ENCODE results near the gene LRP1B. TPM values are rescaled to one million over a fixed set of nuclear protein-coding genes. Genes with fewer than 3 reads are reported as not detected.

Gene LRP1B
- total RNA-seq, 4 donors from 2014 or later, result 0.42 to 0.71 (median 0.65) TPM

- no peaks in the 10 kb centered on the region for H3K4me1 ChIP-seq
- TF ChIP-seq, protein P1, sequence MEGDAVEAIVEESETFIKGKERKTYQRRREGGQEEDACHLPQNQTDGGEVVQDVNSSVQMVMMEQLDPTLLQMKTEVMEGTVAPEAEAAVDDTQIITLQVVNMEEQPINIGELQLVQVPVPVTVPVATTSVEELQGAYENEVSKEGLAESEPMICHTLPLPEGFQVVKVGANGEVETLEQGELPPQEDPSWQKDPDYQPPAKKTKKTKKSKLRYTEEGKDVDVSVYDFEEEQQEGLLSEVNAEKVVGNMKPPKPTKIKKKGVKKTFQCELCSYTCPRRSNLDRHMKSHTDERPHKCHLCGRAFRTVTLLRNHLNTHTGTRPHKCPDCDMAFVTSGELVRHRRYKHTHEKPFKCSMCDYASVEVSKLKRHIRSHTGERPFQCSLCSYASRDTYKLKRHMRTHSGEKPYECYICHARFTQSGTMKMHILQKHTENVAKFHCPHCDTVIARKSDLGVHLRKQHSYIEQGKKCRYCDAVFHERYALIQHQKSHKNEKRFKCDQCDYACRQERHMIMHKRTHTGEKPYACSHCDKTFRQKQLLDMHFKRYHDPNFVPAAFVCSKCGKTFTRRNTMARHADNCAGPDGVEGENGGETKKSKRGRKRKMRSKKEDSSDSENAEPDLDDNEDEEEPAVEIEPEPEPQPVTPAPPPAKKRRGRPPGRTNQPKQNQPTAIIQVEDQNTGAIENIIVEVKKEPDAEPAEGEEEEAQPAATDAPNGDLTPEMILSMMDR (IDR thresholded peaks at IDR 0.05), result no peak
- TF ChIP-seq EP300 (IDR thresholded peaks at IDR 0.05) (no peak), POLR2A (IDR thresholded peaks at IDR 0.05; ENCODE audit: low read depth) (no peak), POLR2AphosphoS5 (IDR thresholded peaks at IDR 0.05) (no peak)
- no peaks in the 10 kb centered on the region for H3K27me3 ChIP-seq
- DNase-seq (ENCODE audit: extremely low spot score), result no peak
- H3K4me3 ChIP-seq, result no peak overlapping the region
- H3K9me3 ChIP-seq, result no peaks in the 10 kb centered on the region
- intact Hi-C loops (cut with DNase I), result no loop called here
- WGBS, result 72% methylated on average over 1 of the region's 1 CpG
- H3K27ac ChIP-seq (replicated peaks in 1 of 4), result no peak overlapping the region
- no peaks in the 10 kb centered on the region for H3K36me3 ChIP-seq
Observed at GRCh38 chr2:141848191-141848590, 282.6 kb downstream of the LRP1B start.

DNA sequence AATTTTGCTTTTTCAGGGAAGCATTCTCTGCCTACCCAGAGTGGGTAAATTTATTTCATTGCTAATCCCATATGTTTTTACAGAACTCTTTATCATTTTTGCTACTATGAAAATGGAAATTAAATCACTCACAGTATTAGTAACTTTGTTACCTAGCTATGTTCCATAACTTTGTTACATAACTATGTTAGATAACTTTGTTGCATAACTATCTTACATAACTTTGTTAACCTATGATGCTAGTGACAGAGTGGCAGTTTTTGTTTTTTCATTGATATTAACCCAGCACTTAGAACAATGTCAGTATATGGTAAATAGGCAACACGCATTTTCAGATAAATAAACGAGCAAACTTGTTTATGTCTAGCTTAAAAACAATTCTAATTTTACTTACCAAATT lies 286.6 kb downstream of the LRP1B start:
- no peak for DNase-seq (ENCODE audit: extremely low spot score)
- no peak for TF ChIP-seq EP300 (IDR thresholded peaks at IDR 0.05)
- TF ChIP-seq POLR2A (IDR thresholded peaks at IDR 0.05; ENCODE audit: low read depth), result no peak
- TF ChIP-seq POLR2AphosphoS5 (IDR thresholded peaks at IDR 0.05), result no peak
- H3K4me1 ChIP-seq, result no peaks in the 10 kb centered on the region
- H3K9me3 ChIP-seq, result no peaks in the 10 kb centered on the region
- H3K27me3 ChIP-seq, result no peaks in the 10 kb centered on the region
- H3K27ac ChIP-seq (replicated peaks in 1 of 4), result no peak overlapping the region
- intact Hi-C loops (cut with DNase I), result no loop called here
- H3K4me3 ChIP-seq, result no peak overlapping the region
- H3K36me3 ChIP-seq, result no peaks in the 10 kb centered on the region
- WGBS, result 90% methylated on average over 2 of the region's 2 CpGs

DNA sequence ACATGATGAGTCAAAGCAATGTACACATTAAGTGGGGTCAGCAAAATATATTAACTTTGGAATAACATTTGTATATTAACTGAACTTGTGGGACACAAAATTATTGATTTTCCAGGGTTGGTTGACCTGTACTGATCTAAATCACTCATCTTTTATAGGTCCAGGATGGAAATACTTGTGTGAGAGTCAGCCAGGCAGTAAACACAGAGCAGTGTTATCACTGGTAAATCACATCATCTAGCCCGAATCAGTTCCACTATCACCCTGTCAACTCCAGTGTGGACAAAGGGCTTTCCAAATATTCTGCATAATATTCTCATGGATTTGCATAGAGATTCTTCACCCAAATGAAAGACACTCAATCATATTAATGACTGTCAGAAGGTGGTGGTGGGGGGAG lies 295.7 kb downstream of the LRP1B start:
- H3K4me1 ChIP-seq, result no peaks in the 10 kb centered on the region
- H3K36me3 ChIP-seq, result no peaks in the 10 kb centered on the region
- DNase-seq (ENCODE audit: extremely low spot score), result no peak
- TF ChIP-seq, protein P1 (IDR thresholded peaks at IDR 0.05), result no peak
- TF ChIP-seq POLR2A (IDR thresholded peaks at IDR 0.05; ENCODE audit: low read depth) (no peak), POLR2AphosphoS5 (IDR thresholded peaks at IDR 0.05) (no peak), EP300 (IDR thresholded peaks at IDR 0.05) (no peak)
- no peaks in the 10 kb centered on the region for H3K9me3 ChIP-seq
- H3K4me3 ChIP-seq, result no peak overlapping the region
- no peaks in the 10 kb centered on the region for H3K27me3 ChIP-seq
- 100% methylated on average over 1 of the region's 1 CpG for WGBS
- H3K27ac ChIP-seq (replicated peaks in 1 of 4), result no peak overlapping the region
- intact Hi-C loops (cut with DNase I), result no loop called here

GRCh38 chr2:141828761-141829160 lies 302.1 kb downstream of the LRP1B start:
- H3K36me3 ChIP-seq, result no peaks in the 10 kb centered on the region
- WGBS, result 96% methylated on average over 6 of the region's 6 CpGs
- intact Hi-C loops (cut with DNase I), result no loop called here
- DNase-seq (ENCODE audit: extremely low spot score), result no peak
- H3K4me3 ChIP-seq, result no peak overlapping the region
- no peaks in the 10 kb centered on the region for H3K4me1 ChIP-seq
- H3K9me3 ChIP-seq, result no peaks in the 10 kb centered on the region
- H3K27ac ChIP-seq (replicated peaks in 1 of 4), result no peak overlapping the region
- no peaks in the 10 kb centered on the region for H3K27me3 ChIP-seq
- TF ChIP-seq POLR2A (IDR thresholded peaks at IDR 0.05; ENCODE audit: low read depth) (no peak), EP300 (IDR thresholded peaks at IDR 0.05) (no peak), POLR2AphosphoS5 (IDR thresholded peaks at IDR 0.05) (no peak)
- TF ChIP-seq, protein P1 (IDR thresholded peaks at IDR 0.05), result no peak

GRCh38 chr2:141824790-141825189 lies 306.0 kb downstream of the LRP1B start:
- 92% methylated on average over 6 of the region's 6 CpGs for WGBS
- no peak overlapping the region for H3K27ac ChIP-seq (replicated peaks in 1 of 4)

More at GRCh38 chr2:141824790-141825189, 306.0 kb downstream of the LRP1B start:
- intact Hi-C loops (cut with DNase I), result no loop called here
- Histone ChIP-seq H3K4me1 (no peaks in the 10 kb centered on the region), H3K36me3 (no peaks in the 10 kb centered on the region), H3K4me3 (no peak overlapping the region), H3K9me3 (no peaks in the 10 kb centered on the region), H3K27me3 (no peaks in the 10 kb centered on the region)
- DNase-seq (ENCODE audit: extremely low spot score), result no peak
- TF ChIP-seq POLR2AphosphoS5 (IDR thresholded peaks at IDR 0.05) (no peak), EP300 (IDR thresholded peaks at IDR 0.05) (no peak), POLR2A (IDR thresholded peaks at IDR 0.05; ENCODE audit: low read depth) (no peak)
- TF ChIP-seq, protein P1 (IDR thresholded peaks at IDR 0.05), result no peak

Data from esophagus muscularis mucosa (tissue), 4 donors.